ENCODE measurements around the gene BUD31. TPM values are rescaled to one million over a fixed set of nuclear protein-coding genes. Genes with fewer than 3 reads are reported as not detected.

The BUD31 gene
- total RNA-seq, 4 donors from 2014 or later, result 23.3 to 46.8 (median 28.0) TPM

GRCh38 chr7:99457650-99458493, 49.1 kb downstream of the BUD31 start:
- no peak for DNase-seq
- Histone ChIP-seq H3K4me3 (no peak overlapping the region), H3K27ac (no peak overlapping the region), H3K27me3 (no peaks in the 10 kb centered on the region), H3K4me1 (peaks cover 12 to 21% of the 10 kb centered on the region in 2 donors), H3K9me3 (no peaks in the 10 kb centered on the region), H3K36me3 (peaks cover 2 to 62% of the 10 kb centered on the region in 2 donors)
- TF ChIP-seq CTCF (IDR thresholded peaks at IDR 0.05 in 4 of 5, conservative IDR thresholded peaks at IDR 0.05 in 1 of 5) (no peak), POLR2A (IDR thresholded peaks at IDR 0.05) (no peak)
- in situ Hi-C loops (cut with MboI; ENCODE audit: low sequenced_read_pairs in 4 of 4), result no loop called here
- intact Hi-C loops (cut with DNase I; ENCODE audit: low total_unique reads), result no loop called here
- ATAC-seq, result no peak

GRCh38 chr7:99459087-99459486, 50.3 kb downstream of the BUD31 start:
- Histone ChIP-seq H3K4me3 (no peak overlapping the region), H3K36me3 (peaks cover 0 to 51% of the 10 kb centered on the region in 2 donors), H3K27me3 (no peaks in the 10 kb centered on the region), H3K4me1 (peaks cover 21 to 28% of the 10 kb centered on the region in 2 donors), H3K9me3 (no peaks in the 10 kb centered on the region), H3K27ac (no peak overlapping the region)
- TF ChIP-seq CTCF (IDR thresholded peaks at IDR 0.05 in 4 of 5, conservative IDR thresholded peaks at IDR 0.05 in 1 of 5), result peak in 1 of 5 experiments; percentile 26
- TF ChIP-seq POLR2A (IDR thresholded peaks at IDR 0.05), result no peak
- in situ Hi-C loops (cut with MboI; ENCODE audit: low sequenced_read_pairs in 4 of 4) (no loop called here), intact Hi-C loops (cut with DNase I; ENCODE audit: low total_unique reads) (no loop called here)
- ATAC-seq (no peak), DNase-seq (no peak)

- Histone ChIP-seq H3K9me3 (no peaks in the 10 kb centered on the region), H3K36me3 (peaks cover 0 to 37% of the 10 kb centered on the region in 2 donors), H3K27ac (peak overlapping the region in 1 of 4 donors; percentile 8), H3K27me3 (no peaks in the 10 kb centered on the region), H3K4me3 (no peak overlapping the region), H3K4me1 (peaks cover 34 to 37% of the 10 kb centered on the region in 2 donors)
- intact Hi-C loops (cut with DNase I; ENCODE audit: low total_unique reads), result no loop called here
- in situ Hi-C loops (cut with MboI; ENCODE audit: low sequenced_read_pairs in 4 of 4), result no loop called here
- no peak for DNase-seq
- ATAC-seq, result no peak
- TF ChIP-seq POLR2A (IDR thresholded peaks at IDR 0.05) (no peak), CTCF (IDR thresholded peaks at IDR 0.05 in 4 of 5, conservative IDR thresholded peaks at IDR 0.05 in 1 of 5) (no peak)
Measured at GRCh38 chr7:99460651-99461050, 51.9 kb downstream of the BUD31 start.

GRCh38 chr7:99461221-99461620, 52.5 kb downstream of the BUD31 start:
- Histone ChIP-seq H3K36me3 (peaks cover 0 to 37% of the 10 kb centered on the region in 2 donors), H3K27ac (peak overlapping the region in 1 of 4 donors; percentile 8)
- intact Hi-C loops (cut with DNase I; ENCODE audit: low total_unique reads), result no loop called here

More at GRCh38 chr7:99461221-99461620, 52.5 kb downstream of the BUD31 start:
- Histone ChIP-seq H3K27me3 (no peaks in the 10 kb centered on the region), H3K4me3 (no peak overlapping the region), H3K4me1 (peaks cover 34 to 37% of the 10 kb centered on the region in 2 donors), H3K9me3 (no peaks in the 10 kb centered on the region)
- ATAC-seq (no peak), DNase-seq (no peak)
- no peak for TF ChIP-seq CTCF (IDR thresholded peaks at IDR 0.05 in 4 of 5, conservative IDR thresholded peaks at IDR 0.05 in 1 of 5)
- no peak for TF ChIP-seq POLR2A (IDR thresholded peaks at IDR 0.05)
- in situ Hi-C loops (cut with MboI; ENCODE audit: low sequenced_read_pairs in 4 of 4), result no loop called here
